ENCODE data around the gene OR10V1.

GRCh38 chr11:59755701-59756557 is 42.3 kb upstream of the OR10V1 start:
- TF ChIP-seq CTCF (IDR thresholded peaks at IDR 0.05) (no peak), POLR2A (IDR thresholded peaks at IDR 0.05) (no peak), POLR2AphosphoS5 (IDR thresholded peaks at IDR 0.05) (peak; percentile 52), EP300 (IDR thresholded peaks at IDR 0.05) (no peak)

All from gastroesophageal sphincter (tissue), 3 donors.